HL-60 (cell line): ENCODE measurements around the gene NPTXR.

ENCODE experiments used
- DNase-seq, 2 experiments: peaks; one replicate each; pipeline ENCODE4 v3.0.0-alpha.2; 2010 to 2020; ENCODE audit warnings: low read depth in 1 of 2, low spot score in 1 of 2
- H3K27ac ChIP-seq: fragments of 250-450 bp; sonication (Bioruptor Pico); replicated peaks from 2 replicates; pipeline ENCODE4 v1.5.1; 2020; ENCODE audit warnings: mild to moderate bottlenecking, moderate library complexity
- H3K27me3 ChIP-seq: fragments of 250-450 bp; sonication (Bioruptor Pico); 2 replicates; pipeline ENCODE4 v1.5.1; 2021; ENCODE audit warnings: mild to moderate bottlenecking, moderate library complexity; ENCODE audit not compliant: insufficient read depth, poor library complexity, severe bottlenecking
- H3K4me3 ChIP-seq: replicated peaks from 2 replicates; pipeline ENCODE4 v1.5.1; 2011; ENCODE audit warnings: mild to moderate bottlenecking, control low read depth, low read length; ENCODE audit not compliant: insufficient read depth
- GABPA ChIP-seq: IDR thresholded peaks from 2 replicates; pipeline ENCODE4 v1.6.1; 2012; ENCODE audit warnings: low read depth
- POLR2AphosphoS5 ChIP-seq: IDR thresholded peaks from 2 replicates; pipeline ENCODE4 v1.6.1; 2012; ENCODE audit warnings: low read depth
- SPI1 ChIP-seq: IDR thresholded peaks from 2 replicates; pipeline ENCODE4 v1.6.1; 2012; ENCODE audit warnings: low read depth, mild to moderate bottlenecking, borderline replicate concordance
- TF ChIP-seq, protein P1 (sequence below): IDR thresholded peaks from one replicate; pipeline ENCODE4 v1.5.1; 2011; ENCODE audit warnings: low read length, control low read depth, inconsistent platforms; ENCODE audit not compliant: insufficient read depth
- TF ChIP-seq, protein P2 (sequence below): IDR thresholded peaks from 2 replicates; pipeline ENCODE4 v1.6.1; 2012; ENCODE audit warnings: low read depth; ENCODE audit not compliant: insufficient replicate concordance

The NPTXR gene

GRCh38 chr22:38775656-38776055 lies 68.2 kb downstream of the NPTXR start:
- no peak for DNase-seq
- TF ChIP-seq, protein P1, sequence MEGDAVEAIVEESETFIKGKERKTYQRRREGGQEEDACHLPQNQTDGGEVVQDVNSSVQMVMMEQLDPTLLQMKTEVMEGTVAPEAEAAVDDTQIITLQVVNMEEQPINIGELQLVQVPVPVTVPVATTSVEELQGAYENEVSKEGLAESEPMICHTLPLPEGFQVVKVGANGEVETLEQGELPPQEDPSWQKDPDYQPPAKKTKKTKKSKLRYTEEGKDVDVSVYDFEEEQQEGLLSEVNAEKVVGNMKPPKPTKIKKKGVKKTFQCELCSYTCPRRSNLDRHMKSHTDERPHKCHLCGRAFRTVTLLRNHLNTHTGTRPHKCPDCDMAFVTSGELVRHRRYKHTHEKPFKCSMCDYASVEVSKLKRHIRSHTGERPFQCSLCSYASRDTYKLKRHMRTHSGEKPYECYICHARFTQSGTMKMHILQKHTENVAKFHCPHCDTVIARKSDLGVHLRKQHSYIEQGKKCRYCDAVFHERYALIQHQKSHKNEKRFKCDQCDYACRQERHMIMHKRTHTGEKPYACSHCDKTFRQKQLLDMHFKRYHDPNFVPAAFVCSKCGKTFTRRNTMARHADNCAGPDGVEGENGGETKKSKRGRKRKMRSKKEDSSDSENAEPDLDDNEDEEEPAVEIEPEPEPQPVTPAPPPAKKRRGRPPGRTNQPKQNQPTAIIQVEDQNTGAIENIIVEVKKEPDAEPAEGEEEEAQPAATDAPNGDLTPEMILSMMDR = no peak
- TF ChIP-seq, protein P2, sequence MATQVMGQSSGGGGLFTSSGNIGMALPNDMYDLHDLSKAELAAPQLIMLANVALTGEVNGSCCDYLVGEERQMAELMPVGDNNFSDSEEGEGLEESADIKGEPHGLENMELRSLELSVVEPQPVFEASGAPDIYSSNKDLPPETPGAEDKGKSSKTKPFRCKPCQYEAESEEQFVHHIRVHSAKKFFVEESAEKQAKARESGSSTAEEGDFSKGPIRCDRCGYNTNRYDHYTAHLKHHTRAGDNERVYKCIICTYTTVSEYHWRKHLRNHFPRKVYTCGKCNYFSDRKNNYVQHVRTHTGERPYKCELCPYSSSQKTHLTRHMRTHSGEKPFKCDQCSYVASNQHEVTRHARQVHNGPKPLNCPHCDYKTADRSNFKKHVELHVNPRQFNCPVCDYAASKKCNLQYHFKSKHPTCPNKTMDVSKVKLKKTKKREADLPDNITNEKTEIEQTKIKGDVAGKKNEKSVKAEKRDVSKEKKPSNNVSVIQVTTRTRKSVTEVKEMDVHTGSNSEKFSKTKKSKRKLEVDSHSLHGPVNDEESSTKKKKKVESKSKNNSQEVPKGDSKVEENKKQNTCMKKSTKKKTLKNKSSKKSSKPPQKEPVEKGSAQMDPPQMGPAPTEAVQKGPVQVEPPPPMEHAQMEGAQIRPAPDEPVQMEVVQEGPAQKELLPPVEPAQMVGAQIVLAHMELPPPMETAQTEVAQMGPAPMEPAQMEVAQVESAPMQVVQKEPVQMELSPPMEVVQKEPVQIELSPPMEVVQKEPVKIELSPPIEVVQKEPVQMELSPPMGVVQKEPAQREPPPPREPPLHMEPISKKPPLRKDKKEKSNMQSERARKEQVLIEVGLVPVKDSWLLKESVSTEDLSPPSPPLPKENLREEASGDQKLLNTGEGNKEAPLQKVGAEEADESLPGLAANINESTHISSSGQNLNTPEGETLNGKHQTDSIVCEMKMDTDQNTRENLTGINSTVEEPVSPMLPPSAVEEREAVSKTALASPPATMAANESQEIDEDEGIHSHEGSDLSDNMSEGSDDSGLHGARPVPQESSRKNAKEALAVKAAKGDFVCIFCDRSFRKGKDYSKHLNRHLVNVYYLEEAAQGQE = no peak
- TF ChIP-seq GABPA (no peak), POLR2AphosphoS5 (no peak), SPI1 (no peak)
- H3K4me3 ChIP-seq = no peak overlapping the region
- no peak overlapping the region for H3K27ac ChIP-seq
- H3K27me3 ChIP-seq = no peaks in the 10 kb centered on the region

GRCh38 chr22:38774496-38775166 lies 69.2 kb downstream of the NPTXR start:
- DNase-seq = no peak
- Histone ChIP-seq H3K27ac (no peak overlapping the region), H3K4me3 (no peak overlapping the region), H3K27me3 (no peaks in the 10 kb centered on the region)
- TF ChIP-seq GABPA = no peak
- TF ChIP-seq SPI1 = no peak
- TF ChIP-seq, protein P2 = no peak
- TF ChIP-seq, protein P1 = no peak
- no peak for TF ChIP-seq POLR2AphosphoS5

GRCh38 chr22:38773363-38773946 lies 70.4 kb downstream of the NPTXR start:
- no peak overlapping the region for H3K27ac ChIP-seq
- H3K27me3 ChIP-seq = no peaks in the 10 kb centered on the region
- DNase-seq = no peak
- H3K4me3 ChIP-seq = no peak overlapping the region
- TF ChIP-seq, protein P2 = no peak
- no peak for TF ChIP-seq GABPA
- TF ChIP-seq POLR2AphosphoS5 = no peak
- TF ChIP-seq, protein P1 = no peak
- no peak for TF ChIP-seq SPI1
